ENCODE results near the gene ENTPD1.
"Not testable (repeated sequence)": the region's sequence is repeated elsewhere in the genome, so short reads cannot be mapped to it uniquely, and the experiment has no call there.

Gene ENTPD1

DNA sequence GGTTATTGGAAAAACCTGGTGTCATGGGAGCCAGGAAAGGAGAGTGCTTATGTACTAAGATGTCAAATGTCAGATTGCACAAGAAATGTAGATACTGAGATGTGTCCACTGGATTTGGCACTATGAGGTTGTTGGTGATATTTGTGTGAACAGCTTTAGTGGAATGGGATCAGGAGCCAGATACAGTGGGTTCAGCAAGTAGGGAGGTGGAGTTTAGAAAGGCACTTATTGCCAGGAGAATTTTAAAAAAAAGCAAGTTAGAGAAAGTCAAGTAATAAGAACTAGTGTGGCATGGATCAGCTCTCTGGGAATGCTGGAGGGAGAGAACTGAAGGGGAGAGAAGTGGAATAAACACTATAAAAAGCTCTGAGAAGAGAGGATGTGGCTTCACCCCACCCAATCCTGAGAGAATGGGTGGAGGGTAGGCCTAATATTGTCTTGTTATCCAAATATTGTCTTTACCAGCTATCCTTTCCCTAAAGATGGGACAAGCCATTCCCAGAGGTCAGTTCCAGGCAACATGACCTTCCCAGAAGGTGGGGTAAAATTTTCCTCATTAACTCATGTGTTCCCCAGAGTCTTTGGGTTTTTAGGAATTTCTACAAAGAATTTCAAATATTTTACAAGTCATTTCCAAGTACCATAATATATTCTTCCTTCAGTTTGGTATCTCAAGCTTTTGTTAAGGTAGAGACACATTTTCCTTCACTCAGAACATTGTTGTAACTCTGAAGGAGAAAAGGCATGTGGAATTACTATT, 42.3 kb downstream of the ENTPD1 start:
- DNase-seq = no peak

DNA sequence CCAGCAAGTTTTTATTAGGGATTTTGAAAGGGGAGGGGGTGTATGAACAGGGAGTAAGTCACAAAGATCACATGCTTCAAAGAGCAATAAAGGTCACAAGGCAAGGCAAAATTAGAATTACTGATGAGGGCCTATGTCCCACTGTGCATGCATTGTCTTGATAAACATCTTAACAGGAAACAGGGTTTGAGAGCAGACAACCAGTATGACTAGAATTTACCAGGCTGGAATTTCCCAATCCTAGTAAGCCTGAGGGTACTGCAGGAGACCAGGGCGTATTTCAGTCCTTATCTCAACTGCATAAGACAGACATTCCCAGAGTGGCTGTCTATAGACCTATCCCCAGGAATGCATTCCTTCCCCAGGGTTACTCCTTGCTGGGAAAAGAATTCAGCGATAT, 44.3 kb downstream of the ENTPD1 start:
- DNase-seq = not testable (repeated sequence)

- not testable (repeated sequence) for DNase-seq
These were observed 50.9 kb downstream of the ENTPD1 start for GRCh38 chr10:95806687-95807380.

GRCh38 chr10:95808705-95809308, 52.8 kb downstream of the ENTPD1 start:
- DNase-seq = not testable (repeated sequence)

DNA sequence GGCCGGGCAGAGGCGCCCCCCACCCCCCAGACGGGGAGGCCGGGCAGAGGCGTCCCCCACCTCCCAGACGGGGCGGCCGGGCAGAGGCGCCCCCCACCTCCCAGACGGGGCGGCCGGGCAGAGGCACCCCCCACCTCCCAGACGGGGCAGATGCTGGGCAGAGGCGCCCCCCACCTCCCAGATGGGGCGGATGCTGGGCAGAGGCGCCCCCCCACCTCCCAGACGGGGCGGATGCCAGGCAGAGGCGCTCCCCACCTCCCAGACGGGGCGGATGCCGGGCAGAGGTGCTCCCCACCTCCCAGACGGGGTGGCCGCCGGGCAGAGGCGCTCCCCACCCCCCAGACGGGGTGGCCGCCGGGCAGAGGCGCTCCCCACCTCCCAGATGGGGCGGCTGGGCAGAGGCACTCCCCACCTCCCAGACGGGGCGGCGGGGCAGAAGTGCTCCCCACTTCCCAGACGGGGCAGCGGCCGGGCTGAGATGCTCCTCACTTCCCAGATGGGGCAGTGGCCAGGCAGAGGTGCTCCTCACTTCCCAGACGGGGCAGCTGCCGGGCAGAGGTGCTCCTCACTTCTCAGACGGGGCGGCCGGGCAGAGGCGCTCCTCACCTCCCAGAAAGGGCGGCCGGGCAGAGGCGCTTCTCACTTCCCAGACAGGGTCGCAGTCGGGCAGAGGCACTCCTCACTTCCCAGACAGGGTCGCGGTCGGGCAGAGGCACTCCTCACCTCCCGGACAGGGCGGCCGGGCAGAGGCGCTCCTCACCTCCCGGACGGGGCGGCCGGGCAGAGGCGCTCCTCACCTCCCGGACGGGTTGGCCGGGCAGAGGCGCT, 53.6 kb downstream of the ENTPD1 start:
- DNase-seq = no peak

GRCh38 chr10:95810198-95810976, 54.4 kb downstream of the ENTPD1 start:
- no peak for DNase-seq

GRCh38 chr10:95813054-95813685, 57.2 kb downstream of the ENTPD1 start:
- DNase-seq = no peak

- DNase-seq = no peak
These were observed 58.2 kb downstream of the ENTPD1 start for GRCh38 chr10:95814011-95814727.

GRCh38 chr10:95815133-95815532, 59.2 kb downstream of the ENTPD1 start:
- no peak for DNase-seq

DNA sequence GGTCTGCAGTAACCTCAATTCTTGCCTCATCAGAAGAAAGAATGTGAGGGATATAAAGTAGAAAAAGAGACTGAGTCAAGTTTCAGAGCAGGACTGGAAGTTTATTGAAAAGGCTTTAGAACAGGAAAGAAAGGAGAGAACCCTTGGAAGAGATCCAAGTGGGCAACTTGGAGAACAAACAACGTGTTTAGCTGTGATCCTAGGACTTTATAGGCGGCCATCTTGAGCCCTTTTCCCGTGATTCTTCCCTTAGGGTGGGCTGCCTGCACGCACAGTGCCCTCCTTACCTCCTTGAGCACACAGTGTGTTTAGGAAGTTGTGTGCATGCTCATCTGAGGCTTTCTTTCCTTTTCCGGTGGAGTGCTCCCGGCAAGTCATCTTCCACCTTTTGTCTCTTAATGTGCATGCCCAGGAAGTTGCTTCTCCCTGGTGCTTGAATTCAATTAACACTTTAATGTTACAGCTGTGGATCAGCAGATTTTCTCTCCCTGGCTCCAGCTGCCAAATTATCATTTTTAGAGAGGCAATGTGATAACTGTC, 59.8 kb downstream of the ENTPD1 start:
- DNase-seq = no peak

DNA sequence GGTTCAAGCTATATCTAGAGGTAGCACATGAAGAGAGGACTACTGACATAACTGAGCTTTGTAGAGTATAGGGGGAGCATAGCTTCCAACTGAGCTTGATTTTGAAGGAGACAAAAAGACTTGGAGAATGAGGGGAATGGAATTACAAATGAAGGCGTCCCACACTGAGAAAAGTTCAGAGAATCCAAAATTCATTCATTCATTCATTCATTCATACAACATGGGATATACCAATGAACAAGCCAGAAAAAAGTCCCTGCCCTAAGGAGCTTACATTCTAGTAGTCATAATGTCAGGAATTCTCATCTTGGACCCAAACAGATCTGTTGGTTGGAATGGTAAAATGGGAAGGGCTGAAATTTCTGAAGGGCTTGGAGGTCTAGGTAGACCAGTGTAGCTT, 62.0 kb downstream of the ENTPD1 start:
- no peak for DNase-seq

- DNase-seq = no peak
These were observed 62.7 kb downstream of the ENTPD1 start for GRCh38 chr10:95818668-95819067.

DNA sequence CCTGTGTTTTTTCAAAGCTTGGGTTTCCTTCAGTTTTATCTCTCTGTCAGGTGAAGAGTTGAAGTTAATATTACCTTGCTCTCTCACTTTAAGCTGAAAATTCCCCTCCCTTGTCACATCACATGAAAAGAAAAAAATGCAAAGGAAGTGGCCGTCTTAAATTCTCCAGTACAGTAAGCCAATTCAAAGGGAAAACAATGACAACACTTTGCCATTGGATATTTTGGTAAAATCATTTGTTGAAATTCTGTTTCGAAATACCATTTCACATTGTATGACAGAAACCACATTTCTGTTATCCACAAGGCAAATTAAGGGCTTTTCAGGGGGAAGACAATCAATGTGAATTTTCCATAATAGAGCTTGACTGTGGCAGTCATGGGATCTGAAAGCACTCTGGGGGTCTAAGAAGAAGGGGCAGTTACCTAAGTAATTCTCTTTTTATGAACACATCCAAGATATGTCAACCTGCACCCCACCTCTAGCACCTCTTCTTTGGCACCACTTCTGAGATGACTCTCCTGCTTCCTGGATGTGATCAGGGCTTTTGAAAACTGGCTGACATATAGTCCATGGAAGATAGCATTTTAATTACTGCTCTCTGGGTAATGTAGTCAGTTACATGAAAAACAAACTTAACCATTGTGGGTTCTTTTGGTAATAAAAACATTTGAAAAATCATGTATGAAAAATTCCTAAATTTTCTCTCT, 63.8 kb downstream of the ENTPD1 start:
- DNase-seq = no peak

DNA sequence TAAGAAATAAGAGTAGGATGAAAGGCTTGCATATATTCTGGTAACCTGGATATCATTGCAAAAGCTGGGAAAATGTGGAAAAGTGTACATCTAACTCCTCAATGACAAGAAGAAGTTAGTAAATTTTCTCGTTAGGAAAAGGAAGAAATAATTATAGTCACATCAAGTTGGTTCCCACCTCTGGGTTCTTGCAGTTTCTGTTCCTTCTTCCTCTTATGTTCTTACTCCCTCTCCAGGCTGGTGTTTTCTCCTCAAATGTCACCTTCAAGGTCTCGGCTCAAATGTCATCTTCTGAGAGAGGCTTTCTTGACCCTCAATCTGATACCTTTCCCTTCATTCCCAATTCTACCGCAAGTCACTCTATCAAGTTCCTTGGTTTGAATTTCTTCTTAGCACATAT, 64.4 kb downstream of the ENTPD1 start:
- no peak for DNase-seq

GRCh38 chr10:95821720-95822119, 65.8 kb downstream of the ENTPD1 start:
- DNase-seq = no peak

GRCh38 chr10:95830044-95830443, 74.1 kb downstream of the ENTPD1 start:
- no peak for DNase-seq

DNA sequence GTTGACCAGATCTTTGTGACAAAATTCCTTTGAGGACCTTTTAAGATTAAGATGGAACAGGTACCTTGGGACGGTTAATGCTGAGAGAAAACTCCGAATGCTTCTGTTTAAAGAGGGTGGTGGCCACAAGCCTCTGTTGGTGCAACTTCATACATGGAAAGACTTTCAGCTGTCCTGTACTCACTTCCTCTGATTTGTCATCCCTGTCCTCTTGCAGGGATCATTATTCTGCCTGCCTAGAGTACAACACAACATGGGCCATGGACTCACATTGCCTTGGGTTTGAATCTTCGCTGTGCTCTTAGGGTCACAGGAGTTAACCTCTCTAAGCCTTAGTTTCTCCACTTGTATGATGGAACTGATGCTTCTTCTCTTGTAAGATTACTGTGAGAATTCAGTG, 75.1 kb downstream of the ENTPD1 start:
- DNase-seq = no peak

DNA sequence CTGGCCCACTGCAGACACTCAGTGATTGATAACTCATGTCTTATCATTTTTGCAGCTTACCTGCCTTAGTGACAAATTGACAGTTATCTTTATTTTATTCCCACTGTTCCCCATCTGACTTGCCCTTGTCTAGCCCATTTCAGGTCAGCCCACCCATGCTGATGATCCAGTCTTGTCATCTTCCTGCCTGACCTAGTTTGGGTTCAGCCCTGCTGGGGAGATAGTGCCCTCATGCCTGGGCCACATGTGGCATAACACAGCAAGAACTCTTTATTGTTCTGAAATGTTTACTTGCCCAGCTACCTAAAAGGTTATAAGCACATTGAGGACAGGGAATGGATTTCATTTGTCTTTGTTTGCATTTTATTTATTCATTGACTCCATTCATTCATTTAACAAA, 75.6 kb downstream of the ENTPD1 start:
- no peak for DNase-seq

- no peak for DNase-seq
These were observed 76.5 kb downstream of the ENTPD1 start for GRCh38 chr10:95832216-95833041.

Measured in bone marrow (tissue), 2 donors.